ENCODE data around the gene SH3RF3.

The SH3RF3 gene

GRCh38 chr2:109501461-109501860 lies 372.5 kb downstream of the SH3RF3 start:
- DNase-seq (ENCODE audit: low spot score) (no peak), ATAC-seq (ENCODE audit: low read depth) (no peak)
- Histone ChIP-seq H3K9me3 (ENCODE audit: severe bottlenecking) (no peaks in the 10 kb centered on the region), H3K27me3 (ENCODE audit: insufficient read depth, poor library complexity, severe bottlenecking) (no peaks in the 10 kb centered on the region), H3K27ac (ENCODE audit: poor library complexity, severe bottlenecking) (no peak overlapping the region), H3K4me1 (ENCODE audit: insufficient read depth, poor library complexity, severe bottlenecking) (no peaks in the 10 kb centered on the region), H3K4me3 (ENCODE audit: severe bottlenecking) (no peak overlapping the region), H3K36me3 (ENCODE audit: low read depth) (no peaks in the 10 kb centered on the region)
- TF ChIP-seq, protein P1, sequence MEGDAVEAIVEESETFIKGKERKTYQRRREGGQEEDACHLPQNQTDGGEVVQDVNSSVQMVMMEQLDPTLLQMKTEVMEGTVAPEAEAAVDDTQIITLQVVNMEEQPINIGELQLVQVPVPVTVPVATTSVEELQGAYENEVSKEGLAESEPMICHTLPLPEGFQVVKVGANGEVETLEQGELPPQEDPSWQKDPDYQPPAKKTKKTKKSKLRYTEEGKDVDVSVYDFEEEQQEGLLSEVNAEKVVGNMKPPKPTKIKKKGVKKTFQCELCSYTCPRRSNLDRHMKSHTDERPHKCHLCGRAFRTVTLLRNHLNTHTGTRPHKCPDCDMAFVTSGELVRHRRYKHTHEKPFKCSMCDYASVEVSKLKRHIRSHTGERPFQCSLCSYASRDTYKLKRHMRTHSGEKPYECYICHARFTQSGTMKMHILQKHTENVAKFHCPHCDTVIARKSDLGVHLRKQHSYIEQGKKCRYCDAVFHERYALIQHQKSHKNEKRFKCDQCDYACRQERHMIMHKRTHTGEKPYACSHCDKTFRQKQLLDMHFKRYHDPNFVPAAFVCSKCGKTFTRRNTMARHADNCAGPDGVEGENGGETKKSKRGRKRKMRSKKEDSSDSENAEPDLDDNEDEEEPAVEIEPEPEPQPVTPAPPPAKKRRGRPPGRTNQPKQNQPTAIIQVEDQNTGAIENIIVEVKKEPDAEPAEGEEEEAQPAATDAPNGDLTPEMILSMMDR (IDR thresholded peaks at IDR 0.05; ENCODE audit: poor library complexity, severe bottlenecking): no peak

- H3K27me3 ChIP-seq (ENCODE audit: insufficient read depth, poor library complexity, severe bottlenecking): no peaks in the 10 kb centered on the region
- no peaks in the 10 kb centered on the region for H3K9me3 ChIP-seq (ENCODE audit: severe bottlenecking)
- H3K36me3 ChIP-seq (ENCODE audit: low read depth): no peaks in the 10 kb centered on the region
- no peak overlapping the region for H3K27ac ChIP-seq (ENCODE audit: poor library complexity, severe bottlenecking)
- H3K4me1 ChIP-seq (ENCODE audit: insufficient read depth, poor library complexity, severe bottlenecking): no peaks in the 10 kb centered on the region
- H3K4me3 ChIP-seq (ENCODE audit: severe bottlenecking): no peak overlapping the region
- ATAC-seq (ENCODE audit: low read depth) (no peak), DNase-seq (ENCODE audit: low spot score) (no peak)
- TF ChIP-seq, protein P1 (IDR thresholded peaks at IDR 0.05; ENCODE audit: poor library complexity, severe bottlenecking): no peak
Measured at GRCh38 chr2:109503191-109503590, 374.2 kb downstream of the SH3RF3 start.

GRCh38 chr2:109507217-109507616 lies 378.2 kb downstream of the SH3RF3 start:
- H3K27me3 ChIP-seq (ENCODE audit: insufficient read depth, poor library complexity, severe bottlenecking): no peaks in the 10 kb centered on the region
- H3K4me1 ChIP-seq (ENCODE audit: insufficient read depth, poor library complexity, severe bottlenecking): no peaks in the 10 kb centered on the region
- DNase-seq (ENCODE audit: low spot score) (no peak), ATAC-seq (ENCODE audit: low read depth) (no peak)
- H3K4me3 ChIP-seq (ENCODE audit: severe bottlenecking): no peak overlapping the region
- TF ChIP-seq, protein P1 (IDR thresholded peaks at IDR 0.05; ENCODE audit: poor library complexity, severe bottlenecking): no peak
- no peaks in the 10 kb centered on the region for H3K9me3 ChIP-seq (ENCODE audit: severe bottlenecking)
- no peaks in the 10 kb centered on the region for H3K36me3 ChIP-seq (ENCODE audit: low read depth)
- H3K27ac ChIP-seq (ENCODE audit: poor library complexity, severe bottlenecking): no peak overlapping the region

DNA sequence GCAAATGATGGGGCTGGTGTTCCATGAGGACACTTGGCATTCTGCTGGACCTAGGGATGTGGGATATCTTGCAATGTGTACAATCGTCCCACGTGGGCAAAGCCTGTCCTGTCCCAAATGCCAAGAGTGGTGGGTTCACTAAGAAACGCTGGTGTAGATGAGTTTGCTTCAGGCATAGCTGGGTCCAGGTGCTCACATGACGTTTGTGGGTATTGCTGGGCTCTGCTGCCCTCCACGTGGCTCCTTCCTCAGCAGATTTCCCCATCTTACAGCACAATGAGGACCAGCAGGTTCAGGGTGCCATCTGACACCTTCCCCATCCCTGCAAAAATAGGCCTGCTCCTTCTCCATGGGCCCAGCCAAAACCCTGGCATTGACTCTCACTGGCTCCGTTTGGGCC lies 378.8 kb downstream of the SH3RF3 start:
- no peak overlapping the region for H3K4me3 ChIP-seq (ENCODE audit: severe bottlenecking)
- no peaks in the 10 kb centered on the region for H3K9me3 ChIP-seq (ENCODE audit: severe bottlenecking)
- ATAC-seq (ENCODE audit: low read depth): no peak
- no peaks in the 10 kb centered on the region for H3K36me3 ChIP-seq (ENCODE audit: low read depth)
- no peaks in the 10 kb centered on the region for H3K4me1 ChIP-seq (ENCODE audit: insufficient read depth, poor library complexity, severe bottlenecking)
- TF ChIP-seq, protein P1 (IDR thresholded peaks at IDR 0.05; ENCODE audit: poor library complexity, severe bottlenecking): no peak
- no peaks in the 10 kb centered on the region for H3K27me3 ChIP-seq (ENCODE audit: insufficient read depth, poor library complexity, severe bottlenecking)
- H3K27ac ChIP-seq (ENCODE audit: poor library complexity, severe bottlenecking): no peak overlapping the region
- no peak for DNase-seq (ENCODE audit: low spot score)

- Histone ChIP-seq H3K9me3 (ENCODE audit: severe bottlenecking) (no peaks in the 10 kb centered on the region), H3K27ac (ENCODE audit: poor library complexity, severe bottlenecking) (no peak overlapping the region), H3K4me1 (ENCODE audit: insufficient read depth, poor library complexity, severe bottlenecking) (no peaks in the 10 kb centered on the region), H3K27me3 (ENCODE audit: insufficient read depth, poor library complexity, severe bottlenecking) (no peaks in the 10 kb centered on the region), H3K36me3 (ENCODE audit: low read depth) (no peaks in the 10 kb centered on the region), H3K4me3 (ENCODE audit: severe bottlenecking) (no peak overlapping the region)
- DNase-seq (ENCODE audit: low spot score) (no peak), ATAC-seq (ENCODE audit: low read depth) (no peak)
- TF ChIP-seq, protein P1 (IDR thresholded peaks at IDR 0.05; ENCODE audit: poor library complexity, severe bottlenecking): no peak
Measured at GRCh38 chr2:109508556-109508955, 379.6 kb downstream of the SH3RF3 start.

Data from RWPE2 (cell line).